Ishikawa (cell line): Measurements from ENCODE around the gene GAL3ST2.

ENCODE experiments used
- CEBPB ChIP-seq: IDR thresholded peaks from 2 replicates; pipeline ENCODE4 v1.6.1; 2012
- CREB1 ChIP-seq: IDR thresholded peaks from 2 replicates; pipeline ENCODE4 v1.6.1; 2012; ENCODE audit warnings: low read depth
- EGR1 ChIP-seq: IDR thresholded peaks from 2 replicates; pipeline ENCODE4 v1.6.1; 2012
- EP300 ChIP-seq: IDR thresholded peaks from 2 replicates; pipeline ENCODE4 v1.6.1; 2012; ENCODE audit warnings: borderline replicate concordance
- FOXM1 ChIP-seq: IDR thresholded peaks from 2 replicates; pipeline ENCODE4 v1.6.1; 2012; ENCODE audit warnings: low read depth, borderline replicate concordance
- NFIC ChIP-seq: IDR thresholded peaks from 2 replicates; pipeline ENCODE4 v1.6.1; 2012
- RAD21 ChIP-seq: IDR thresholded peaks from 2 replicates; pipeline ENCODE4 v1.6.1; 2012; ENCODE audit warnings: low read depth
- TAF1 ChIP-seq: IDR thresholded peaks from 2 replicates; pipeline ENCODE4 v1.6.1; 2012; ENCODE audit warnings: low read depth, mild to moderate bottlenecking
- TCF12 ChIP-seq: IDR thresholded peaks from 2 replicates; pipeline ENCODE4 v1.6.1; 2012; ENCODE audit warnings: low read depth
- TEAD4 ChIP-seq: IDR thresholded peaks from 2 replicates; pipeline ENCODE4 v1.6.1; 2012
- YY1 ChIP-seq: IDR thresholded peaks from 2 replicates; pipeline ENCODE4 v1.6.1; 2012; ENCODE audit warnings: low read depth
- ZBTB7A ChIP-seq: IDR thresholded peaks from 2 replicates; pipeline ENCODE4 v1.6.1; 2012; ENCODE audit warnings: low read depth
- TF ChIP-seq, protein P1 (sequence below): IDR thresholded peaks from 2 replicates; pipeline ENCODE4 v1.6.1; 2012
- TF ChIP-seq, protein P2 (sequence below): IDR thresholded peaks from 2 replicates; pipeline ENCODE4 v1.6.1; 2012
- TF ChIP-seq, protein P3 (sequence below): IDR thresholded peaks from 2 replicates; pipeline ENCODE4 v1.6.1; 2012; ENCODE audit warnings: low read depth, mild to moderate bottlenecking

Gene GAL3ST2

DNA sequence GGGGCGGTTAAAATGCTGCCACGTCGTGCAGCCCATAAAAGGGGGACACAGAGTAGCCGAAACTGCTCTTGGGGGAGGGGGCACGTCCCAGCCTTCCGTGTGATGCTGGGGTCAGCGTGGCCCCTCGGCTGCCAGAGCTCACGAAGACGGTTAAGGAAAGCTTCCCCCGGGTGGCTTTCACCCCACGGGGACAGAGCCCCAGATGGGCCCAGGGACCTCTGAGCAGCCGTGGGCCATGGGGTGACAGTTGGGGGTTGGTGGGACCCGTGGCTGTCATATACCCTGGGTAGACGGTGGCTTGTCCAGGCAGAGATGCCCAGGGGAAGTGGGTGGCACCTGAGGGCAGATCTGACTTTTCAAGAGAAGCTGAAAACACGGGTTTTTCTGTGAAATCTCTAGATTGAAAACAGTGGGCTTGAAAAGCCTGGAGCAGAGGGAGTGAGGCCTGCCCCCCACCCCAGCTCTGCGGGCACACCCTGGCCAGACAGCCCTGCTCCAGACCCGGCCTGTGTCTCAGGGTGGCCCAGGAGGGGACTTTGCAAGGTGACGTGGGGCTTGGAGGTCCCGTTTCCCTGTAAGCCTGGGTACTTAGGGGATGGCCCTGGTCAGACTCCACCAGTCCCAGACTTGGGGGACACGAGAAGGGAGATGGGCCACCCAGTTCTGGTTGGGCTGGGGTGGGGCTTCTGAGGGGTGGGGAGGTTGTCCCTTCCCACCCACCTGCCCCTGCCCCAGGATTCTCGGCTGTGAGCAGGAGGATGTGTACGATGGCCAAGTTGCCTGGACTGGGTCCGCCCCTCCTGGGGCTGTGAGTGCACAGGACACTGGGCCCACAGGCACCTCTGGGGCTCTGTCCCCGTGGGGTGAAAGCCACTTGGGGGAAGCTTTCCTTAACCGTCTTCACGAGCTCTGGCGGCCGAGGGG lies 33.0 kb downstream of the GAL3ST2 start:
- TF ChIP-seq YY1 (no peak), EGR1 (no peak), TAF1 (no peak), CEBPB (no peak), EP300 (no peak), CREB1 (no peak), NFIC (no peak), FOXM1 (no peak), TEAD4 (no peak), ZBTB7A (no peak), TCF12 (no peak), RAD21 (no peak)
- TF ChIP-seq, protein P1, sequence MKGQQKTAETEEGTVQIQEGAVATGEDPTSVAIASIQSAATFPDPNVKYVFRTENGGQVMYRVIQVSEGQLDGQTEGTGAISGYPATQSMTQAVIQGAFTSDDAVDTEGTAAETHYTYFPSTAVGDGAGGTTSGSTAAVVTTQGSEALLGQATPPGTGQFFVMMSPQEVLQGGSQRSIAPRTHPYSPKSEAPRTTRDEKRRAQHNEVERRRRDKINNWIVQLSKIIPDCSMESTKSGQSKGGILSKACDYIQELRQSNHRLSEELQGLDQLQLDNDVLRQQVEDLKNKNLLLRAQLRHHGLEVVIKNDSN = no peak
- TF ChIP-seq, protein P2, sequence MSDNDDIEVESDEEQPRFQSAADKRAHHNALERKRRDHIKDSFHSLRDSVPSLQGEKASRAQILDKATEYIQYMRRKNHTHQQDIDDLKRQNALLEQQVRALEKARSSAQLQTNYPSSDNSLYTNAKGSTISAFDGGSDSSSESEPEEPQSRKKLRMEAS = no peak
- TF ChIP-seq, protein P3, sequence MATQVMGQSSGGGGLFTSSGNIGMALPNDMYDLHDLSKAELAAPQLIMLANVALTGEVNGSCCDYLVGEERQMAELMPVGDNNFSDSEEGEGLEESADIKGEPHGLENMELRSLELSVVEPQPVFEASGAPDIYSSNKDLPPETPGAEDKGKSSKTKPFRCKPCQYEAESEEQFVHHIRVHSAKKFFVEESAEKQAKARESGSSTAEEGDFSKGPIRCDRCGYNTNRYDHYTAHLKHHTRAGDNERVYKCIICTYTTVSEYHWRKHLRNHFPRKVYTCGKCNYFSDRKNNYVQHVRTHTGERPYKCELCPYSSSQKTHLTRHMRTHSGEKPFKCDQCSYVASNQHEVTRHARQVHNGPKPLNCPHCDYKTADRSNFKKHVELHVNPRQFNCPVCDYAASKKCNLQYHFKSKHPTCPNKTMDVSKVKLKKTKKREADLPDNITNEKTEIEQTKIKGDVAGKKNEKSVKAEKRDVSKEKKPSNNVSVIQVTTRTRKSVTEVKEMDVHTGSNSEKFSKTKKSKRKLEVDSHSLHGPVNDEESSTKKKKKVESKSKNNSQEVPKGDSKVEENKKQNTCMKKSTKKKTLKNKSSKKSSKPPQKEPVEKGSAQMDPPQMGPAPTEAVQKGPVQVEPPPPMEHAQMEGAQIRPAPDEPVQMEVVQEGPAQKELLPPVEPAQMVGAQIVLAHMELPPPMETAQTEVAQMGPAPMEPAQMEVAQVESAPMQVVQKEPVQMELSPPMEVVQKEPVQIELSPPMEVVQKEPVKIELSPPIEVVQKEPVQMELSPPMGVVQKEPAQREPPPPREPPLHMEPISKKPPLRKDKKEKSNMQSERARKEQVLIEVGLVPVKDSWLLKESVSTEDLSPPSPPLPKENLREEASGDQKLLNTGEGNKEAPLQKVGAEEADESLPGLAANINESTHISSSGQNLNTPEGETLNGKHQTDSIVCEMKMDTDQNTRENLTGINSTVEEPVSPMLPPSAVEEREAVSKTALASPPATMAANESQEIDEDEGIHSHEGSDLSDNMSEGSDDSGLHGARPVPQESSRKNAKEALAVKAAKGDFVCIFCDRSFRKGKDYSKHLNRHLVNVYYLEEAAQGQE = no peak

DNA sequence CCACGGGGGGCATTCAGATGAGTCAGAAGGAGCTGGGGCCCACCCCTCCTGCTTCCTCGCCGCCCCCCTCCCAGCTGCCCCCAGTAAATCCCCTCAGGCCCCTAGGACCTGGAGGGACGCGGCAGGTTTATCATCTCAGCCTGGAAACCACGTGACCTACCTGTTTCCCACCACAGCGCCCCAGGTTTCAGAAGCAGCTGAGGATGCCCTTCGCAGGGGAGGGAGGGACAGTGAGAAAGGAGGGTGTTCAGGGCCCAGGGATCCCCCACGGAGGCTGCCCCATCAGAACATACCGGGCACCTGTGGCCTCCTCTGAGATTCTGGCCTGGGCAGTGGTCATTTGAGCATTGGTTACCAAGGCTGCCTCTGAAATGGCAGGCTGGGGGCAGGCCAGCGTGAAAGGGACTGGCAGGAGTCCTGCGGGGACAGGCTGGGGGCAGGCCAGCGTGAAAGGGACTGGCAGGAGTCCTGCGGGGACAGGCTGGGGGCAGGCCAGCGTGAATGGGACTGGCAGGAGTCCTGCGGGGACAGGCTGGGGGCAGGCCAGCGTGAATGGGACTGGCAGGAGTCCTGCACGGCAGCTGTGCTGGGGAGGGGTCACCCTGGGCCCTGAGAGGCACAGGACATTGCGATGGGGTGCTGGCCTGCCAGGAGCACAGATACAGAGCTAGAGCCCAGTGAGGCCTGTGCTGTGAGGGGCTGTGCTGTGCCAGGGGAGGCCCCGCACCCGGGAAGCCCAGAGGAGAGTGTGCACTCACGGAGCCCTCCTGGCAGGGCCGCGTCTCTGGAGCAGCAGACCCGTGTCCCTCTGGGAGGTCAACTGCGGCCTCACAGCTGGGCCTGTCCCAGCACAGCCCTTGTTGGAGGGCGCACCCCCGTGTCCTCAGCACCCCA lies 33.9 kb downstream of the GAL3ST2 start:
- no peak for TF ChIP-seq TEAD4
- no peak for TF ChIP-seq CREB1
- TF ChIP-seq, protein P3 = no peak
- TF ChIP-seq TCF12 = no peak

DNA sequence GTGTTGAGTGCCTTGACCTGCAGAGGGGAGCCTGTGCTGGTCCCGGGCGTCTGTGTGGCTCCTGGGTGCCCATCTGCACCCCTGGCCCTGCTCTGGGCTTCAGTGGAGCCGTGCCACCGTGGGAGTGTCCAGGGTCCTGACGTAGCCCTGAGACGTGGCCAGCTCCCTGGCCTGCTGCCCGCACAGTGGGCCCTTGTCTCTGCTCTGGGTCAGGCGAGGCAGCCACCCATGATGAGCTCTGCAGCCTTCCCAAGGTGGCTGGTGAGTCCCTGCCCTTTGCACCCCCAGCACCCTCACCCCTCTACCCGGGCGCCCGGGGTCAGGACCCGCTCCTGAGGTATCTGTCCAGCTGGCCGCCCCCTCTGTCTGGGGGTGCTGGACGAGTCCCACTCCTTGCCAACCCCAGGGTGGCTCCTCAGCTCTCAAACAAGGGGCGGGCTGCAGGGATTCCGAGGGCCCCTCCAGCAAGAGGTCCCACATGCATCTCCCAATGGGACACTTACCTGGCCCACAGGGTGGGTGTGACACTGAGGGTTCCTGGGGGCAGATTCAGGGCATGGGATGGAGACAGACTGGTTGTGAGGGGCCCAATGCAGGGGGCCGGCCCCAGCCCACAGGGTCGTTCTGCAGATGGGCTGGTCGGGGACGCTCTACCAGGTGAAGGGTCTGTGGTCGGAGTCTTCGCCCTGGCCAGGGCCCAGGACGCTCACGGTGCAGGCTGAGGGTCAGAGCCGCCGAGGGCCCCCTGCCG lies 34.8 kb downstream of the GAL3ST2 start:
- TF ChIP-seq, protein P2 = no peak
- TF ChIP-seq TEAD4 = no peak

DNA sequence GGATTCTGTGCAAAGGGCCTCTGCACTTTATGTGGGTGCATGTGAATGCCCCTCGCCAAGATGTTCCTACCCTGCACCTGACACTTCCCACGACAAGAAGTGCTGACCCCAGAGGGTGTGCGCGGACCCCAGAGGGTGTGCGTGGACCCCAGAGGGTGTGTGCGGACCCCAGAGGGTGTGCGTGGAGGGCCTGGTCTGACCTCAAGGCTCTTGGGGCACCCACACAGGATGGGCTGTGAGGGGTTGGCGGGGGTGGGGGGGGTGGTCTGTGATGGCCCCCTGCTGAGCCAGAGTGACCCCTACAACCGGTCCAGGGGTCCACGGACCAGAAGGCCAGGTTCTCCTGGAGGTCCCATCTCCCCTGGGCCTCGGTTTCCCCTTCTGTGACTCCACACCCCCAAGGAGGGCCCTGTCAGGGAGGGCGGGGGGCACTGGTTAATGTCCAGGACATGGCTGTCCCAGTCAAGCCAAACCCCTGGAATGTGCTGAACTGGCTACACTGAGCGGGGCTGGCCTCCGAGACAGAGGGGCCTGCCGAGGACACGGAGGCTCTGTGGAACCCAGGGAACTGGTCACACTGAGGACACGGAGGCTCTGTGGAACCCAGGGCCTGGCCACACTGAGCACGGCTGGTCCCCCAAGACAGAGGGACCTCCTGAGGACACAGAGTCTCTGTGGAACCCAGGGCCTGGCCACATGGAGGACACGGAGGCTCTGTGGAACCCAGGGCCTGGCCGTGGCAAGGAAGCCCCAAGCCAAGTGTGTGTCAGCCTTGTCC lies 35.5 kb downstream of the GAL3ST2 start:
- TF ChIP-seq TEAD4 = no peak
- TF ChIP-seq EGR1 = no peak
- no peak for TF ChIP-seq RAD21
- TF ChIP-seq, protein P2 = no peak
- TF ChIP-seq YY1 = no peak
- TF ChIP-seq TCF12 = no peak
- TF ChIP-seq, protein P3 = no peak
- no peak for TF ChIP-seq EP300
- no peak for TF ChIP-seq CEBPB
- TF ChIP-seq, protein P1 = no peak
- no peak for TF ChIP-seq TAF1
- no peak for TF ChIP-seq FOXM1
- TF ChIP-seq ZBTB7A = no peak
- TF ChIP-seq CREB1 = no peak
- TF ChIP-seq NFIC = no peak
